ENCODE data around the gene P3H1.

The P3H1 gene

GRCh38 chr1:42769811-42770210, 3.0 kb upstream of the P3H1 start:
- H3K36me3 ChIP-seq (ENCODE audit: control insufficient read depth, insufficient read depth, low read length), result peaks cover 19% of the 10 kb centered on the region
- H3K4me1 ChIP-seq (ENCODE audit: control insufficient read depth, insufficient read depth, low read length), result peaks cover 4% of the 10 kb centered on the region; the same call in 1 of the 2 replicates
- H3K27me3 ChIP-seq (ENCODE audit: control insufficient read depth, insufficient read depth, low read length), result no peaks in the 10 kb centered on the region
- H3K9me3 ChIP-seq (ENCODE audit: control insufficient read depth, insufficient read depth, low read depth, low read length), result no peaks in the 10 kb centered on the region
- no peak overlapping the region for H3K9ac ChIP-seq (ENCODE audit: low read length)
- H3K4me3 ChIP-seq (ENCODE audit: low read depth, low read length), result no peak overlapping the region
- H3K27ac ChIP-seq (ENCODE audit: low read depth, low read length), result no peak overlapping the region

- Histone ChIP-seq H3K36me3 (ENCODE audit: control insufficient read depth, insufficient read depth, low read length) (0 out of 2 replicates have a peak, but pooled peaks cover 6% of the 10 kb centered on the region), H3K27ac (ENCODE audit: low read depth, low read length) (no peak overlapping the region), H3K4me1 (ENCODE audit: control insufficient read depth, insufficient read depth, low read length) (peaks cover 9% of the 10 kb centered on the region), H3K27me3 (ENCODE audit: control insufficient read depth, insufficient read depth, low read length) (no peaks in the 10 kb centered on the region), H3K9ac (ENCODE audit: low read length) (peak overlapping the region; percentile 85), H3K9me3 (ENCODE audit: control insufficient read depth, insufficient read depth, low read depth, low read length) (no peaks in the 10 kb centered on the region), H3K4me3 (ENCODE audit: low read depth, low read length) (peak overlapping the region; percentile 80)
Measured at GRCh38 chr1:42768172-42768571, 1.3 kb upstream of the P3H1 start.

GRCh38 chr1:42767510-42768000, 727 bp upstream of the P3H1 start:
- H3K9ac ChIP-seq (ENCODE audit: low read length), result peak overlapping the region; percentile 85
- no peaks in the 10 kb centered on the region for H3K27me3 ChIP-seq (ENCODE audit: control insufficient read depth, insufficient read depth, low read length)
- peak overlapping the region; percentile 80 for H3K4me3 ChIP-seq (ENCODE audit: low read depth, low read length)
- peaks cover 9% of the 10 kb centered on the region for H3K4me1 ChIP-seq (ENCODE audit: control insufficient read depth, insufficient read depth, low read length)
- no peaks in the 10 kb centered on the region for H3K9me3 ChIP-seq (ENCODE audit: control insufficient read depth, insufficient read depth, low read depth, low read length)
- H3K36me3 ChIP-seq (ENCODE audit: control insufficient read depth, insufficient read depth, low read length), result 0 out of 2 replicates have a peak, but pooled peaks cover 5% of the 10 kb centered on the region
- peak overlapping the region; percentile 62; the same call in 1 of the 2 replicates for H3K27ac ChIP-seq (ENCODE audit: low read depth, low read length)

GRCh38 chr1:42765832-42766740, 742 bp downstream of the P3H1 start:
- Histone ChIP-seq H3K36me3 (ENCODE audit: control insufficient read depth, insufficient read depth, low read length) (peaks cover 11% of the 10 kb centered on the region; the same call in 1 of the 2 replicates), H3K4me3 (ENCODE audit: low read depth, low read length) (peak overlapping the region; percentile 80), H3K4me1 (ENCODE audit: control insufficient read depth, insufficient read depth, low read length) (peaks cover 9% of the 10 kb centered on the region), H3K9me3 (ENCODE audit: control insufficient read depth, insufficient read depth, low read depth, low read length) (no peaks in the 10 kb centered on the region), H3K27me3 (ENCODE audit: control insufficient read depth, insufficient read depth, low read length) (no peaks in the 10 kb centered on the region), H3K9ac (ENCODE audit: low read length) (peak overlapping the region; percentile 80), H3K27ac (ENCODE audit: low read depth, low read length) (no peak overlapping the region; the same call in 1 of the 2 replicates)

GRCh38 chr1:42765269-42765668, 1.6 kb downstream of the P3H1 start:
- Histone ChIP-seq H3K27ac (ENCODE audit: low read depth, low read length) (no peak overlapping the region), H3K9me3 (ENCODE audit: control insufficient read depth, insufficient read depth, low read depth, low read length) (no peaks in the 10 kb centered on the region), H3K4me3 (ENCODE audit: low read depth, low read length) (peak overlapping the region; percentile 80), H3K27me3 (ENCODE audit: control insufficient read depth, insufficient read depth, low read length) (no peaks in the 10 kb centered on the region), H3K9ac (ENCODE audit: low read length) (peak overlapping the region; percentile 80), H3K36me3 (ENCODE audit: control insufficient read depth, insufficient read depth, low read length) (peaks cover 9% of the 10 kb centered on the region; the same call in 1 of the 2 replicates), H3K4me1 (ENCODE audit: control insufficient read depth, insufficient read depth, low read length) (peaks cover 9% of the 10 kb centered on the region)

- Histone ChIP-seq H3K9ac (ENCODE audit: low read length) (no peak overlapping the region), H3K27ac (ENCODE audit: low read depth, low read length) (no peak overlapping the region), H3K4me1 (ENCODE audit: control insufficient read depth, insufficient read depth, low read length) (peaks cover 5% of the 10 kb centered on the region), H3K9me3 (ENCODE audit: control insufficient read depth, insufficient read depth, low read depth, low read length) (no peaks in the 10 kb centered on the region), H3K36me3 (ENCODE audit: control insufficient read depth, insufficient read depth, low read length) (peaks cover 30% of the 10 kb centered on the region), H3K27me3 (ENCODE audit: control insufficient read depth, insufficient read depth, low read length) (no peaks in the 10 kb centered on the region), H3K4me3 (ENCODE audit: low read depth, low read length) (no peak overlapping the region)
Measured at GRCh38 chr1:42762269-42762668, 4.6 kb downstream of the P3H1 start.

- no peaks in the 10 kb centered on the region for H3K27me3 ChIP-seq (ENCODE audit: control insufficient read depth, insufficient read depth, low read length)
- H3K9me3 ChIP-seq (ENCODE audit: control insufficient read depth, insufficient read depth, low read depth, low read length), result no peaks in the 10 kb centered on the region
- H3K4me1 ChIP-seq (ENCODE audit: control insufficient read depth, insufficient read depth, low read length), result peaks cover 5% of the 10 kb centered on the region
- H3K36me3 ChIP-seq (ENCODE audit: control insufficient read depth, insufficient read depth, low read length), result peaks cover 34% of the 10 kb centered on the region
- H3K4me3 ChIP-seq (ENCODE audit: low read depth, low read length), result no peak overlapping the region
- H3K9ac ChIP-seq (ENCODE audit: low read length), result no peak overlapping the region
- no peak overlapping the region for H3K27ac ChIP-seq (ENCODE audit: low read depth, low read length)
Measured at GRCh38 chr1:42761567-42761966, 5.3 kb downstream of the P3H1 start.

- no peaks in the 10 kb centered on the region for H3K9me3 ChIP-seq (ENCODE audit: control insufficient read depth, insufficient read depth, low read depth, low read length)
- H3K27ac ChIP-seq (ENCODE audit: low read depth, low read length), result no peak overlapping the region
- H3K36me3 ChIP-seq (ENCODE audit: control insufficient read depth, insufficient read depth, low read length), result peaks cover 59% of the 10 kb centered on the region
- H3K4me1 ChIP-seq (ENCODE audit: control insufficient read depth, insufficient read depth, low read length), result no peaks in the 10 kb centered on the region
- H3K9ac ChIP-seq (ENCODE audit: low read length), result no peak overlapping the region
- no peaks in the 10 kb centered on the region for H3K27me3 ChIP-seq (ENCODE audit: control insufficient read depth, insufficient read depth, low read length)
- H3K4me3 ChIP-seq (ENCODE audit: low read depth, low read length), result no peak overlapping the region
Measured at GRCh38 chr1:42759114-42759513, 7.7 kb downstream of the P3H1 start.

- H3K9ac ChIP-seq (ENCODE audit: low read length), result no peak overlapping the region
- no peaks in the 10 kb centered on the region for H3K9me3 ChIP-seq (ENCODE audit: control insufficient read depth, insufficient read depth, low read depth, low read length)
- H3K4me3 ChIP-seq (ENCODE audit: low read depth, low read length), result no peak overlapping the region
- peaks cover 63% of the 10 kb centered on the region for H3K36me3 ChIP-seq (ENCODE audit: control insufficient read depth, insufficient read depth, low read length)
- H3K27me3 ChIP-seq (ENCODE audit: control insufficient read depth, insufficient read depth, low read length), result no peaks in the 10 kb centered on the region
- no peak overlapping the region for H3K27ac ChIP-seq (ENCODE audit: low read depth, low read length)
- H3K4me1 ChIP-seq (ENCODE audit: control insufficient read depth, insufficient read depth, low read length), result no peaks in the 10 kb centered on the region
Measured at GRCh38 chr1:42758641-42759040, 8.2 kb downstream of the P3H1 start.

GRCh38 chr1:42757892-42758275, 8.9 kb downstream of the P3H1 start:
- Histone ChIP-seq H3K27me3 (ENCODE audit: control insufficient read depth, insufficient read depth, low read length) (no peaks in the 10 kb centered on the region), H3K27ac (ENCODE audit: low read depth, low read length) (no peak overlapping the region), H3K9me3 (ENCODE audit: control insufficient read depth, insufficient read depth, low read depth, low read length) (no peaks in the 10 kb centered on the region), H3K9ac (ENCODE audit: low read length) (no peak overlapping the region), H3K36me3 (ENCODE audit: control insufficient read depth, insufficient read depth, low read length) (peaks cover 69% of the 10 kb centered on the region), H3K4me3 (ENCODE audit: low read depth, low read length) (no peak overlapping the region), H3K4me1 (ENCODE audit: control insufficient read depth, insufficient read depth, low read length) (no peaks in the 10 kb centered on the region)

All from HUES6 (cell line).